Trophoblast cell (in vitro differentiated cells and primary cell): ENCODE data around the gene FSTL4.

Source experiments
- DNase-seq, 2 donors: peaks; one replicate each; pipeline ENCODE4 v3.0.0-alpha.2; 2016
- H2AFZ ChIP-seq: 2 replicates; pipeline ENCODE4 v1.6.1; 2013; ENCODE audit warnings: low read length, moderate library complexity, mild to moderate bottlenecking; ENCODE audit not compliant: insufficient read depth, poor library complexity
- H2AK5ac ChIP-seq: 2 replicates; pipeline ENCODE4 v1.6.1; 2013; ENCODE audit warnings: mild to moderate bottlenecking, low read length
- H2BK120ac ChIP-seq: 2 replicates; pipeline ENCODE4 v1.6.1; 2013; ENCODE audit warnings: low read length, mild to moderate bottlenecking, moderate library complexity; ENCODE audit not compliant: insufficient read depth, poor library complexity
- H2BK12ac ChIP-seq: 2 replicates; pipeline ENCODE4 v1.6.1; 2013; ENCODE audit warnings: mild to moderate bottlenecking, low read length, moderate library complexity
- H2BK5ac ChIP-seq: 2 replicates; pipeline ENCODE4 v1.6.1; 2013; ENCODE audit warnings: low read length, low read depth, moderate library complexity, mild to moderate bottlenecking; ENCODE audit not compliant: poor library complexity
- H3K14ac ChIP-seq: 2 replicates; pipeline ENCODE4 v1.6.1; 2013; ENCODE audit warnings: mild to moderate bottlenecking, low read length
- H3K18ac ChIP-seq: 2 replicates; pipeline ENCODE4 v1.6.1; 2013; ENCODE audit warnings: mild to moderate bottlenecking, low read length
- H3K23ac ChIP-seq: 2 replicates; pipeline ENCODE4 v1.6.1; 2013; ENCODE audit warnings: low read length
- H3K27ac ChIP-seq: 2 replicates; pipeline ENCODE4 v1.5.1; 2013; ENCODE audit warnings: low read depth, mild to moderate bottlenecking, inconsistent platforms, low read length, moderate library complexity
- H3K27me3 ChIP-seq: 2 replicates; pipeline ENCODE4 v1.6.1; 2013; ENCODE audit warnings: inconsistent platforms, mild to moderate bottlenecking, low read length, moderate library complexity; ENCODE audit not compliant: insufficient read depth
- H3K36me3 ChIP-seq, 2 experiments: 1 replicate in 1 of 2; 2 replicates in 1 of 2; pipeline ENCODE4 v1.6.1; 2013; ENCODE audit warnings: low read length in 2 of 2, mild to moderate bottlenecking in 2 of 2, moderate library complexity in 1 of 2; ENCODE audit not compliant: insufficient read depth in 2 of 2, control insufficient read depth in 1 of 2
- H3K4ac ChIP-seq: 2 replicates; pipeline ENCODE4 v1.6.1; 2013; ENCODE audit warnings: low read depth, mild to moderate bottlenecking, low read length, moderate library complexity
- H3K4me1 ChIP-seq, 2 experiments: 1 replicate in 1 of 2; 2 replicates in 1 of 2; pipeline ENCODE4 v1.6.1; 2013; ENCODE audit warnings: low read length in 2 of 2, mild to moderate bottlenecking in 2 of 2, moderate library complexity in 1 of 2; ENCODE audit not compliant: insufficient read depth in 2 of 2, control insufficient read depth in 1 of 2
- H3K4me2 ChIP-seq: 2 replicates; pipeline ENCODE4 v1.6.1; 2013; ENCODE audit warnings: inconsistent platforms, mild to moderate bottlenecking, low read length, moderate library complexity
- H3K4me3 ChIP-seq: 2 replicates; pipeline ENCODE4 v1.5.1; 2013; ENCODE audit warnings: mild to moderate bottlenecking, low read depth, low read length, inconsistent platforms
- H3K79me1 ChIP-seq: one replicate; pipeline ENCODE4 v1.6.1; 2013; ENCODE audit warnings: low read length
- H3K79me2 ChIP-seq: 2 replicates; pipeline ENCODE4 v1.6.1; 2013; ENCODE audit warnings: low read length, mild to moderate bottlenecking; ENCODE audit not compliant: control insufficient read depth, insufficient read depth, poor library complexity
- H3K9ac ChIP-seq: 2 replicates; pipeline ENCODE4 v1.6.1; 2013; ENCODE audit warnings: mild to moderate bottlenecking, low read length
- H3K9me3 ChIP-seq: 2 replicates; pipeline ENCODE4 v1.6.1; 2013; ENCODE audit warnings: low read depth, mild to moderate bottlenecking, control low read depth, inconsistent platforms, low read length; ENCODE audit not compliant: insufficient read depth
- H4K12ac ChIP-seq: 2 replicates; pipeline ENCODE4 v1.6.1; 2013; ENCODE audit warnings: low read depth, mild to moderate bottlenecking, low read length, moderate library complexity
- H4K8ac ChIP-seq: 2 replicates; pipeline ENCODE4 v1.6.1; 2013; ENCODE audit warnings: low read depth, mild to moderate bottlenecking, low read length, moderate library complexity
- H4K91ac ChIP-seq: one replicate; pipeline ENCODE4 v1.6.1; 2013; ENCODE audit warnings: low read depth, mild to moderate bottlenecking, low read length, moderate library complexity
- WGBS: extraction: QIAGEN DNeasy Blood & Tissue Kit; methylation state at CpG from one replicate; pipeline ENCODE4 v1.1.7; 2013; ENCODE audit warnings: missing lambda C conversion rate; ENCODE audit not compliant: insufficient read length, insufficient coverage; ENCODE audit errors: extremely low coverage; 5-methylcytosine and 5-hydroxymethylcytosine counted together

The FSTL4 gene

GRCh38 chr5:133432956-133433532 is 179.3 kb downstream of the FSTL4 start:
- no CpG with 5 or more reads among the region's 3 CpGs for WGBS
- Histone ChIP-seq H3K18ac (no peak overlapping the region), H4K91ac (no peak overlapping the region), H3K79me1 (no peaks in the 10 kb centered on the region), H2AK5ac (no peak overlapping the region), H4K8ac (no peak overlapping the region), H4K12ac (no peak overlapping the region), H3K9ac (no peak overlapping the region), H2BK120ac (no peak overlapping the region), H3K9me3 (no peaks in the 10 kb centered on the region), H2BK5ac (no peak overlapping the region), H3K4me3 (no peak overlapping the region), H3K4ac (no peak overlapping the region), H3K4me1 (no peaks in the 10 kb centered on the region), H3K36me3 (no peaks in the 10 kb centered on the region), H3K23ac (no peak overlapping the region), H3K27ac (no peak overlapping the region), H3K4me2 (no peak overlapping the region), H3K79me2 (no peaks in the 10 kb centered on the region), H3K14ac (no peak overlapping the region), H3K27me3 (no peaks in the 10 kb centered on the region), H2AFZ (no peak overlapping the region), H2BK12ac (no peak overlapping the region)
- DNase-seq, result no peak

- Histone ChIP-seq H2AK5ac (no peak overlapping the region), H3K4me3 (no peak overlapping the region), H3K18ac (no peak overlapping the region), H3K27me3 (no peaks in the 10 kb centered on the region), H3K4me1 (peaks cover 3% of the 10 kb centered on the region in 2 experiments), H3K14ac (no peak overlapping the region), H3K9ac (no peak overlapping the region), H2BK12ac (no peak overlapping the region), H3K4ac (no peak overlapping the region), H3K79me2 (no peaks in the 10 kb centered on the region), H2AFZ (no peak overlapping the region), H3K79me1 (no peaks in the 10 kb centered on the region), H2BK5ac (no peak overlapping the region), H3K4me2 (no peak overlapping the region), H4K91ac (no peak overlapping the region), H2BK120ac (no peak overlapping the region), H3K36me3 (no peaks in the 10 kb centered on the region), H4K12ac (no peak overlapping the region), H4K8ac (no peak overlapping the region), H3K9me3 (no peaks in the 10 kb centered on the region), H3K23ac (no peak overlapping the region), H3K27ac (no peak overlapping the region)
- WGBS, result no CpG with 5 or more reads among the region's 2 CpGs
- no peak for DNase-seq
Observed at GRCh38 chr5:133431326-133431865, 180.9 kb downstream of the FSTL4 start.

GRCh38 chr5:133430095-133430494 is 182.2 kb downstream of the FSTL4 start:
- H3K79me1 ChIP-seq, result no peaks in the 10 kb centered on the region

GRCh38 chr5:133429046-133429445 is 183.3 kb downstream of the FSTL4 start:
- no peaks in the 10 kb centered on the region for H3K27me3 ChIP-seq
- no peak overlapping the region for H2BK120ac ChIP-seq
- H3K9ac ChIP-seq, result no peak overlapping the region
- H3K14ac ChIP-seq, result no peak overlapping the region
- no peaks in the 10 kb centered on the region for H3K79me2 ChIP-seq
- H4K8ac ChIP-seq, result no peak overlapping the region
- H2BK12ac ChIP-seq, result no peak overlapping the region
- H2BK5ac ChIP-seq, result no peak overlapping the region
- no peak overlapping the region for H3K4me2 ChIP-seq
- H3K4me1 ChIP-seq, result peaks cover 3% of the 10 kb centered on the region in 2 experiments
- WGBS, result no CpG with 5 or more reads among the region's 6 CpGs
- no peak overlapping the region for H4K91ac ChIP-seq
- no peak overlapping the region for H4K12ac ChIP-seq
- no peak overlapping the region for H3K4me3 ChIP-seq
- H3K79me1 ChIP-seq, result no peaks in the 10 kb centered on the region
- no peak overlapping the region for H3K4ac ChIP-seq
- H3K18ac ChIP-seq, result no peak overlapping the region
- no peaks in the 10 kb centered on the region for H3K9me3 ChIP-seq
- no peak overlapping the region for H3K23ac ChIP-seq
- no peak overlapping the region for H2AK5ac ChIP-seq
- DNase-seq, result no peak
- H3K36me3 ChIP-seq, result no peaks in the 10 kb centered on the region
- H3K27ac ChIP-seq, result no peak overlapping the region
- no peak overlapping the region for H2AFZ ChIP-seq

More at GRCh38 chr5:133430095-133430494, 182.2 kb downstream of the FSTL4 start:
- no peak overlapping the region for H4K8ac ChIP-seq
- H3K36me3 ChIP-seq, result no peaks in the 10 kb centered on the region
- H3K9ac ChIP-seq, result no peak overlapping the region
- no peak overlapping the region for H3K23ac ChIP-seq
- H3K4me2 ChIP-seq, result no peak overlapping the region
- peaks cover 3% of the 10 kb centered on the region in 2 experiments for H3K4me1 ChIP-seq
- no peak overlapping the region for H2AK5ac ChIP-seq
- no peak overlapping the region for H2BK5ac ChIP-seq
- no peak overlapping the region for H3K4ac ChIP-seq
- no peak overlapping the region for H4K91ac ChIP-seq
- no peak for DNase-seq
- no peaks in the 10 kb centered on the region for H3K27me3 ChIP-seq
- H4K12ac ChIP-seq, result no peak overlapping the region
- H3K9me3 ChIP-seq, result no peaks in the 10 kb centered on the region
- no peaks in the 10 kb centered on the region for H3K79me2 ChIP-seq
- no peak overlapping the region for H2BK12ac ChIP-seq
- no peak overlapping the region for H3K18ac ChIP-seq
- no peak overlapping the region for H3K4me3 ChIP-seq
- no peak overlapping the region for H2AFZ ChIP-seq
- H3K14ac ChIP-seq, result no peak overlapping the region
- no peak overlapping the region for H2BK120ac ChIP-seq
- H3K27ac ChIP-seq, result no peak overlapping the region
